NCI-H146 (cell line): ENCODE measurements around the gene KLHDC8B.
"Not testable (repeated sequence)": the region's sequence is repeated elsewhere in the genome, so short reads cannot be mapped to it uniquely, and the experiment has no call there.

ENCODE experiments used
- DNase-seq: peaks from one replicate; lab custom pipeline; 2025; lab: John Stamatoyannopoulos, UW

KLHDC8B gene

DNA sequence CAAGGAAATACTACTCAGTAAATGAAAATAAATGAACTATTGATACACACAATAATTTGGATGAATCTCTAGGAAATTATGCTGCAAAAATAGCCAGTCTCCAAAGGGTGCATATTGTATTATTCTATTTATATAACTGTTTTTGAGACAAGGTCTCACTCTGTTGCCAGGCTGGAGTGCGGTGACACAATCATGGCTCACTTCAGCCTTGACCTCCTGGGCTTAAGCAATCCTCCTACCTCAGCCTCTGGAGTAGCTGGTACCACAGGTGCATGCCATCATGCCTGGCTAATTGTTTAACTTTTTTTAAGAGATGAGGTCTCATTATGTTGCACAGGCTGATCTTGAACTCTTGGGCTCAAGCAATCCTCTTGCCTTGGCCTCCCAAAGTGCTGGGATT, 12.5 kb downstream of the KLHDC8B start:
- no peak for DNase-seq

DNA sequence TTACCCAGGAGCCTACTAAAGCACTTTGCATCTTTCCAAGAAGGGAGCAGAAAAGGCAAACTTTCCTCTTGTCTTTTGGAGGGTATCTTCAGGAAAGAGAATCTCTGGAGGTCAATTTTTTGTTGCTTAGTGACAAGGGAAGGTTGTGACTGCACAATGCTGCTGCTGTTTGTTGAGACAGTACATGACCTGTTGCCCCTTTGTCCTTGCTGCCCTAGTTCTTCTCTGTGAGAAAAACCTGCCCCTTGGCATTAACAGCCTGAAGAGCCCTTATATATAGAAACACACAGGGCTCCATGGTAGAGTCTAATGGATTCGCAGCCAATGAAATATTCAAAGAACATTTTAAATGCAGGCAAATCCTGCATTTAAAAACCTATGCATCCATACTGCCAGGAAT, 20.3 kb downstream of the KLHDC8B start:
- DNase-seq = no peak

DNA sequence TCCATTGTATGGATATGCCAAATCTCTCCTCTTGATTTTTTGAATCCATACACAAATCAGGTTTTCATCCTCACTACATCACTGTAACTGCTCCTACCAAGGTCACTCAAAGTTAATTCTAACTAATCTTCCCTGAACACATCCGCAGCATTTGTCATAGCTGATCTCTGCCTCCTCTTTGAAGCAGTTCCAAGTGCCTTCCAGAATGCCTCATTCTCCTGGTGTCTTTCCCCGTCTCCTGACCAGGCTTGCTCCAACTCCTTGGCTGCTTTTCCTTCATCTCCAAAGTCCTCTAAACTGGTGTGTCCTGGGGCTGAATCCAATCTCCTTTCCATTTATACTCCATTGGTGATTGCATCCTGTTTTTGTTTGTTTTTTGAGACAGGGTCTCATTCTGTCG, 26.8 kb downstream of the KLHDC8B start:
- no peak for DNase-seq

DNA sequence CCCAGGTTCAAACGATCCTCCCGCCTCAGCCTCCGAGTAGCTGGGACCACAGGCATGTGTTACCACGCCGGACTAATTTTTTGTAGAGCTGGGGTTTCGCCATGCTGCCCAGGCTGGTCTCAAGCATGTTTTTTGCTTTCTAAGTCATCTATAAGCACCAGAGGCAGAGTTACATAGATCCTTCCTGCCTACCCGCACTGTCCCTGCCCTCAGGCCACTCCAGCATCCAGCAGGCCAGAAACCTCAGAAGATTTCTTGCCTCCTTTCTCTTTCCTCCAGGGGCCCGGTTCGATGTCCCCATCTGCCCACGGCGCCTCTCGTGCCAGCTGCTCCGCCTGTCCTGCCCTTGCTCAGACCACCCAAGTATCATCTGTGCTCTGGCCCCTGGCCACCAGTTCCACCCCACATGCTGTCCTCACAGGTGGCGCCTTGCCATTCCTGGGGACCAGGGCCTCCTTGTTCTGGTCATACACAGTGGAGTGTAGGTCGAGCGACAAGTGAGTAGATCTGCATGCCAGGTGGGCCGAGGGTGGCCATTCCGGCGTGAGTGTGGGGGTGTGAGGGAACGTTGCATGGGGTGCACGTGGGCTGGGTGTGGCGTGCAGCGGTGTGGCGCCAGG, 27.3 kb downstream of the KLHDC8B start:
- no peak for DNase-seq

DNA sequence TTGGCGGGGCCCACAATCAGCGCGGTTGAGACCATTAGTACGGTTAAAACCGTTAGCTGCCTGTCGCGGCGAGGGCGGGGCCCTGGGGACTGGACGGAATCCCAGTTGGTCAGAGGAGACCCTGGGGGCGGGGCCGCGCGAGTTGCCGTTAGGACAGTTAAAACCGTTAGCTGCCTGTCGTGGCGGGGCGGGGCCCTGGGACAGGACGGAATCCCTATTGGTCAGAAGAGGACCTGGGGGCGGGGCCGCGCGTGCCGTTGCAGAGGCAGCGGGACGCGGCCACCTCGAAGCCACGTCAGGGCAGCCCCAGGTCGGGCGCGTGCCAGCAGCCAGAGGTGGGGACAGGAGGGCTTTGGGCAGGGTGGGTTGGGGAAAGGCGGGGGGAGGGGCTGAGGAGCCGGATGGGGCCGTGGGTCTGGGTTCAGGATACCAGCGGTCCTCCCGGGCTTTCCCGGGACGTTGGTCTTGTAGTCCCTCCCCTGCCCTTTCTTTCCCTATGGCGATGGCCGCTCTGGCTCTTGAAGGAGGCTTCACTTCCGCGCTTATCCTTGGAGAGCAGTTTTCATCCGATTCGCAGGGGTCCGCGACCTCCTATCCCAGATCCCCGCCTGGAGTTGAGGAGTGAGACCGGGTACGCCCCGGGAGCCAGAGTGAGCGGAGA, 28.0 kb downstream of the KLHDC8B start:
- no peak for DNase-seq

DNA sequence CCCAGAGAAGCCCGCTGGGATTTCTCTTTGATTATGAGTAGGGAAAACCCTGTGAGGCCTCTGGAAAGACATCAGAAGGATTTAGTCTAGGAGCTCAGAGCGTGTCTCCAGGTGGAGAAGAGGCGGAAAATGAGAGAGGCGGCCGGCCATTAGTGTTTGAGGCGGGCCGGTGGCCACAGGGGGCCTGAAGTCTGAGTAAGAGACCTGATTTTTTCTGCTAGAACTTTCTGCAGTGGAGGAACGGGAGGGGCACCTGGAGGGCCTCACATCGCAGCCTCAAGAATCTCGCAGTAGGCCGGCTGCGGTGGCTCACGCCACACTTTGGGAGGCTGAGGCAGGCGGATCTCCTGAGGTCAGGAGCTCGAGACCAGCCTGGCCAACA, 28.5 kb downstream of the KLHDC8B start:
- no peak for DNase-seq

DNA sequence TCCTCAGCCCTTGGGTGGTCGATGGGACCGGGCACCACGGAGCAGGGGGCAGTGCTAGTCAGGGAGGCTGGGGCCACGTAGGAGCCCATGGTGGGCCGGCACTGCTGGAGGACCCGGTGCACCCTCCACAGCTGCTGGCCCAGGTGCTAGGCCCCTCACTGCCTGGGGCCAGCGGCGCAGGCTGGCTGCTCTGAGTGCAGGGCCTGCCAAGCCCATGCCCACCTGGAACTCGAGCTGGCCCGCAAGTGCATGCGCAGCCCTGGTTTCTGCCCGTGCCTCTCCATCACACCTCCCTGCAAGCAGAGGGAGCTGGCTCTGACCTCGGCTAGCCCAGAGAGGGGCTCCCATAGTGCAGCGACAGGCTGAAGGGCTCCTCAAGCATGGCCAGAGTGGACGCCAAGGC, 42.1 kb downstream of the KLHDC8B start:
- no peak for DNase-seq

DNA sequence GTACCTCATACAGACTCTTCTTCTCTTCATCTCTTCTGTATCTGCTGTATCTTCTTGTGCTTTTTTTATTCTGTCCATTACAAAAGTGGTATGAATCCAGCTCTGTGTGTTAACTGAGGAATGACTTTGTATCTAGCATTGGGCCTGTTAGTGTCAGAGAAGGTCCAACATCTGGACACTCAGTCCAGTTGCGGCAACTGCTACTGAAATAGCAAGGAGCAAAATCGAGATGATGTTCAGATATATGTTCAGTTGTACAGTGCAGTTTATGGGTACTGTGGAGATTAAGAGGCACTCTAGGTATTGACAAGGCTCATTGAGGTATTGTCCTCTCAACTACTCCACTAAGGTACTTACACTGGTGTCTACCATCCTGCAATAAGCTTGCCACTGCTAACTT, 42.6 kb downstream of the KLHDC8B start:
- no peak for DNase-seq

DNA sequence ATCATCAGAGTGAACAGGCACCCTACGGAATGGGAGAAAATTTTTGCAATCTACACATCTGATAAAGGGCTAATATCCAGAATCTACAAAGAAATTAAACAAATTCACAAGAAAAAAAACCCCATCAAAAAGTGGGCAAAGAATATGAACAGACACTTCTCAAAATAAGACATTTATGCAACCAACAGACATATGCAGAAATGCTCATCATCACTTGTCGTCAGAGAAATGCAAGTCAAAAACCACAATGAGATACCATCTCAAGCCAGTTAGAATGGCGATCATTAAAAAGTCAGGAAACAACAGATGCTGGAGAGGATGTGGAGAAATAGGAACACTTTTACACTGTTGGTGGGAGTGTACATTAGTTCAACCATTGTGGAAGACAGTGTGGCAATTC, 45.3 kb downstream of the KLHDC8B start:
- not testable (repeated sequence) for DNase-seq

DNA sequence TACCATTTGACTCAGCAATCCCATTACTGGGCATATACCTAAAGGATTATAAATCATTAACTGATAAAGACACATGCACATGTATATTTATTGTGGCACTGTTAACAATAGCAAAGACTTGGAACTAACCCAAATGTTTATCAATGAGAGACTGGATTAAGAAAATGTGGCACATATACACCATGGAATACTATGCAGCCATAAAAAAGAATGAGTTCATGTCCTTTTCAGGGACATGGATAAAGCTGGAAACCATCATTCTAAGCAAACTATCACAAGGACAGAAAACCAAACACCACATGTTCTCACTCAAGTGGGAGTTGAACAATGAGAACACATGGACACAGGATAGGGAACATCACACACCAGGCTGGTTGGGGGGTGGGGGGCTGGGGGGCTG, 45.7 kb downstream of the KLHDC8B start:
- DNase-seq = not testable (repeated sequence)

DNA sequence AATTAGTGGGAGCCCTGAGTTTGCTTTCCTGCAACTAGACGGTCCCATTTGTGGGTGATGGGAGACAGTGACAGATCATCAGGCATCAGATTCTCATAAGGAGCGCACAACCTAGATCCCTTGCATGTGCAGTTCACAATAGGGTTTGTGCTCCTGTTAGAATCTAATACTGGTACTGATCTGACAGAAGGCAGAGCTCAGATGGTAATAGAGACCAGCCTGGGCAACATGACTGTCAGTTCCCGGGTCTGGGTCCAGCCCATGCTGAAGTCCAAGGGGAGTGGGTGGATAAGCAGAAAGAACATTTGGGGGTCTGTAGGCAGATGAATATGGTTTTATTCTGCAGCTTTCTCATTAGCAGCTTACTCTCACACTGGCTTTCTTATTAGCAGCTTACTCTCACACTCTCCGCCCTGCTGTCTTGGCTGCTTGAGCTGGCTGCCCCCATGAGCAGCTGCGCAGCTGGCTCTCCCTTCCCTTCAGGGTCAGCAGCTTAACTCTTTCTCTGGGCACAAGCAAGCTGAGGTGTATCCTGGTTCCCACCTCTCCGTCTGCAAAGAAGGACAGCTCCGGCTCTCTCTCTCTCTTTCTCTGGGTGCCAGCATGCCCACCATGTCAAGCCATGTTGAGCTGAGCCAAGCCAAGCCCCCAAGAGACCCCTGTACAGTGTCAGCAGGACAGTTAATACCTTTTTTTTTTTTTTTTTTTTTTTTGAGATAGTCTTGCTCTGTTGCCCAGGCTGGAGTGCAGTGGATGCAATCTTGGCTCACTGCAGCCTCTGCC, 46.5 kb downstream of the KLHDC8B start:
- DNase-seq = no peak

DNA sequence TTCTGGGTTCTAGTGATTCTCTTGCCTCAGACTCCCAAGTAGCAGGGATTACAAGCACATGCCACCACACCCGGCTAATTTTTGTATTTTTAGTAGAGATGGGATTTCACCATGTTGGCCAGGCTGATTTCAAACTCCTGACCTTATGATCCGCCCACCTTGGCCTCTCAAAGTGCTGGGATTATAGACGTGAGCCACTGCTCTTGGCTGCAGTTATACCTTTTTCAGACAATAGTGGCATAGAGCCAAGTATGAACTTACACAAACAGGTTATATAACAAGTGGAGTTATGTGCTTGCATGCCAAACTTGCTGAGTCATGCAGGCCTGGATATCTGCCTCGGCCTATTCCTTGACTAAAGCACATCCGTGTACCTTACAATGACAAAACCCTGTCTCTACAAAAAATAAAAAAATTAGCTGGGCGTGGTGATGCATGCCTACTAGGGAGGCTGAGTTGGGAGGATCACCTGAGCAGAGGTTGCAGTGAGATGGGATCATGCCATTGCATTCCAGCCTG, 47.1 kb downstream of the KLHDC8B start:
- DNase-seq = not testable (repeated sequence)

DNA sequence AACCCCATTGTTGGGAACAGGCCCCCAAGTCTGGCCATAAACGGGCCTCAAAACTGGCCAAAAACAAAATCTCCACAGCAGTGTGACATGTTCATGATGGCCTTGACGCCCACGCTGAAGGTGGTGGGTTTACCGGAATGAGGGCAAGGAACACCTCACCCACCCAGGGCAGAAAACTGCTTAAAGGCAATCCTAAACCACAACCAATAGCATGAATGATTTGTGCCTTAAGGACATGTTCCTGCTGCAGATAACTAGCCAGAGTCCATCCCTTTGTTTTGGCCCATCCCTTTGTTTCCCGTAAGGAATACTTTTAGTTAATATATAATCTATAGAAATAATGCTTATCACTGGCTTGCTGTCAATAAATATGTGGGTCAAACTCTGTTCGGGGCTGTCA, 47.7 kb downstream of the KLHDC8B start:
- no peak for DNase-seq

DNA sequence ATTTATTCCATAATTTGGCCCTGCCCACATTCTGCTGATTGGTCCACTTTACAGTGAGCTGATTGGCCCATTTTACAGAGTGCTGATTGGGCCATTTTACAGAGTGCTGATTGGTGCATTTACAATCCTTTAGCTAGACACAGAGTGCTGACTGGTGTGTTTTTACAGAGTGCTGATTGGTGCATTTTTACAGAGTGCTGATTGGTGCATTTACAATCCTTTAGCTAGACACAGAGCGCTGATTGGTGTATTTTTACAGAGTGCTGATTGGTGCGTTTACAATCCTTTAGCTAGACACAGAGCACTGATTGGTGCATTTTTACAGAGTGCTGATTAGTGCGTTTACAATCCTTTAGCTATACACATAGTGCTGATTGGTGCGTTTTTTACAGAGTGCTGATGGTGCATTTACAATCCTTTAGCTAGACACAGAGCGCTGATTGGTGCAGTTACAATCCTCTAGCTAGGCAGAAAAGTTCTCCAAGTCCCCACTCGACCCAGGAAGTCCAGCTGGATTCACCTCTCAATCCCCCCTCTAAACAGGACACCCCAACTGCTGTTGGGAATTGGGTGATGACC, 49.7 kb downstream of the KLHDC8B start:
- DNase-seq = not testable (repeated sequence)

DNA sequence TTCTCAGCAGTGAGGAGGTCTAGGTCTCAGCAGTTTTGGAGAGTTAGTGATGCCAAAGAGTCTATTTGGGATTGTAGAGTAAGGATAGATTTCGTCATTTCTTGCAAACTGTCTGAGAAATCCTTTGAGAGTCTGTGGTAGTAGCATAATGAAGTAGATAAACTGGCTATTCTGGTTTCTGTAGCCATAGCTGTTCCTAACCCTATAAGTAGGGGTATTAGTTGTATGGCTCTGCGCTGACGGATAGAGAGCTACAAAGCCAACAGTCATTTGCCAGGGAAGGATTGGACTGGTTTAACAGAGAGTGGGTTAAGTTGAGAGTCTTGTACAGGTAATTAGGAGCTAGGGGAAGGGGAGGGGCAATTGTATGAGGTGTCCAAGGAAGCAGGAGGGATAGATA, 50.6 kb downstream of the KLHDC8B start:
- DNase-seq = no peak
